Stomach (tissue), 9 donors: ENCODE measurements around the gene CCDC24. TPM values are rescaled to one million over a fixed set of nuclear protein-coding genes. Genes with fewer than 3 reads are reported as not detected.

Experiments used
- DNase-seq, 2 donors: peaks; one replicate each; pipeline versions ENCODE4 v3.0.0 to v3.0.0-alpha.2; 2013 to 2019
- H3K27ac ChIP-seq, 5 donors: fragments of 200-600 bp in 4 of 5; sonication (generic) in 4 of 5; one replicate each; pipeline ENCODE4 v1.5.1; 2013 to 2019; ENCODE audit warnings: mild to moderate bottlenecking in 1 of 5, moderate library complexity in 1 of 5
- H3K27me3 ChIP-seq, 3 donors: fragments of 200-600 bp; sonication (generic); one replicate each; pipeline ENCODE4 v1.5.1; 2017 to 2019; ENCODE audit warnings: mixed run types in 1 of 3
- H3K36me3 ChIP-seq, 4 donors: fragments of 200-600 bp; sonication (generic); 1 replicate in 3 of 4; 2 replicates in 1 of 4; pipeline ENCODE4 v1.5.1; 2016 to 2019
- H3K4me1 ChIP-seq, 4 donors: fragments of 200-600 bp; sonication (generic); one replicate each; pipeline ENCODE4 v1.5.1; 2016 to 2019
- H3K4me3 ChIP-seq, 4 donors: fragments of 200-600 bp; sonication (generic) in 3 of 4; one replicate each; pipeline ENCODE4 v1.5.1; 2016 to 2019; ENCODE audit warnings: mild to moderate bottlenecking in 1 of 4
- H3K9me3 ChIP-seq, 4 donors: fragments of 200-600 bp; sonication (generic); one replicate each; pipeline ENCODE4 v1.5.1; 2016 to 2019
- CTCF ChIP-seq, 7 experiments: fragments of 450-650 bp in 4 of 7; fragments of 200-600 bp in 3 of 7; sonication (generic) in 3 of 7; IDR thresholded peaks; one replicate each; pipeline ENCODE4 v1.5.1; 2016 to 2019; ENCODE audit warnings: antibody characterized with exemption in 7 of 7, control low read depth in 2 of 7, mild to moderate bottlenecking in 1 of 7
- EP300 ChIP-seq: sonication (generic); formaldehyde crosslinking; IDR thresholded peaks from one replicate; pipeline ENCODE4 v1.6.1; 2017; ENCODE audit warnings: antibody characterized with exemption
- POLR2A ChIP-seq, 4 donors: fragments of 450-650 bp; IDR thresholded peaks; one replicate each; pipeline ENCODE4 v1.6.1; 2016; ENCODE audit warnings: antibody characterized with exemption in 4 of 4, control low read depth in 2 of 4, mild to moderate bottlenecking in 1 of 4, moderate library complexity in 1 of 4
- POLR2AphosphoS5 ChIP-seq, 3 donors: sonication (generic); formaldehyde crosslinking; IDR thresholded peaks; one replicate each; pipeline ENCODE4 v1.6.1; 2016; ENCODE audit warnings: antibody characterized with exemption in 3 of 3
- WGBS, 5 donors: extraction: QIAGEN DNeasy Blood & Tissue Kit in 3 of 5; methylation state at CpG; one replicate each; pipeline versions ENCODE4 v1.1.5 to v1.1.7; 2013 to 2018; 5-methylcytosine and 5-hydroxymethylcytosine counted together
- intact Hi-C: fragments of 100-400 bp; cut with DNase I; formaldehyde crosslinking; loops from one replicate; pipeline ENCODE4 v1.15.1; 2023; ENCODE audit warnings: low total_unique reads
- polyA plus RNA-seq, 3 donors: library from polyadenylated mRNA; stranded (reverse); fragments of 200-250 nt; gene quantifications; one replicate each; pipeline ENCODE4 v1.2.3, GENCODE V29; 2013
- total RNA-seq, 5 donors: library from RNA; depleted of rRNA; stranded (reverse); fragments of >200 nt; gene quantifications; one replicate each; pipeline versions ENCODE4 v1.1.0 to v1.2.3, GENCODE V29; 2014 to 2016
- donor health status: healthy with polysubstance abuse.
- donor health status: Bipolar disorder and iron deficiency.
- donor health status: healthy.

CCDC24 gene
- total and polyA plus RNA-seq, 8 donors = 1.2 to 32.4 (median 10.7) TPM

- TF ChIP-seq POLR2A (IDR thresholded peaks at IDR 0.05) = no peak
- no peak for TF ChIP-seq CTCF (IDR thresholded peaks at IDR 0.05)
- no peak for TF ChIP-seq POLR2AphosphoS5 (IDR thresholded peaks at IDR 0.05)
- intact Hi-C loops = no loop called here
- peaks cover 12 to 39% (median 21%) of the 10 kb centered on the region in 4 donors for H3K4me1 ChIP-seq
- H3K36me3 ChIP-seq = peaks cover 0 to 46% (median 24%) of the 10 kb centered on the region in 4 donors
- no peaks in the 10 kb centered on the region for H3K9me3 ChIP-seq
- no peaks in the 10 kb centered on the region for H3K27me3 ChIP-seq
- 91 to 100% (median 94%) methylated on average over 4 to 16 of the region's 16 CpGs for WGBS, 5 donors
- DNase-seq = no peak
- H3K27ac ChIP-seq = no peak overlapping the region
- no peak overlapping the region for H3K4me3 ChIP-seq
These were observed 6.5 kb upstream of the CCDC24 start for GRCh38 chr1:43984855-43985254.

GRCh38 chr1:43985984-43986595 is 5.3 kb upstream of the CCDC24 start:
- H3K4me1 ChIP-seq = peaks cover 7 to 36% (median 17%) of the 10 kb centered on the region in 4 donors
- intact Hi-C loops = no loop called here
- no peaks in the 10 kb centered on the region for H3K9me3 ChIP-seq
- no peak for TF ChIP-seq POLR2A (IDR thresholded peaks at IDR 0.05)
- no peak for TF ChIP-seq EP300
- no peak for TF ChIP-seq POLR2AphosphoS5 (IDR thresholded peaks at IDR 0.05)
- TF ChIP-seq CTCF (IDR thresholded peaks at IDR 0.05) = no peak
- no peak for DNase-seq
- WGBS, 5 donors = 47 to 74% (median 57%) methylated on average over 4 of the region's 4 CpGs
- H3K4me3 ChIP-seq = no peak overlapping the region
- H3K27me3 ChIP-seq = no peaks in the 10 kb centered on the region
- peak overlapping the region in 2 of 5 donors; percentile 6 to 65 for H3K27ac ChIP-seq
- H3K36me3 ChIP-seq = peaks cover 0 to 46% (median 24%) of the 10 kb centered on the region in 4 donors

GRCh38 chr1:43986712-43987111 is 4.7 kb upstream of the CCDC24 start:
- H3K4me1 ChIP-seq = peaks cover 8 to 32% (median 16%) of the 10 kb centered on the region in 4 donors
- intact Hi-C loops = no loop called here
- TF ChIP-seq CTCF (IDR thresholded peaks at IDR 0.05) (peak in 1 of 7 experiments; percentile 24), POLR2AphosphoS5 (IDR thresholded peaks at IDR 0.05) (no peak), POLR2A (IDR thresholded peaks at IDR 0.05) (no peak)
- no peaks in the 10 kb centered on the region for H3K27me3 ChIP-seq
- H3K36me3 ChIP-seq = peaks cover 0 to 39% (median 24%) of the 10 kb centered on the region in 4 donors
- 25 to 49% (median 38%) methylated on average over 6 of the region's 6 CpGs for WGBS, 5 donors
- H3K9me3 ChIP-seq = no peaks in the 10 kb centered on the region
- peak; percentile 50 to 69 for DNase-seq
- H3K27ac ChIP-seq = peak overlapping the region in 3 of 5 donors; percentile 6 to 65 (median 20)
- H3K4me3 ChIP-seq = no peak overlapping the region

GRCh38 chr1:43987159-43987902 is 4.1 kb upstream of the CCDC24 start:
- intact Hi-C loops = no loop called here
- H3K27me3 ChIP-seq = no peaks in the 10 kb centered on the region
- WGBS, 5 donors = 57 to 71% (median 57%) methylated on average over 6 of the region's 6 CpGs
- DNase-seq = no peak
- H3K4me1 ChIP-seq = peaks cover 13 to 37% (median 21%) of the 10 kb centered on the region in 4 donors
- H3K4me3 ChIP-seq = no peak overlapping the region
- H3K27ac ChIP-seq = peak overlapping the region in 3 of 5 donors; percentile 6 to 65 (median 10)
- H3K36me3 ChIP-seq = peaks cover 0 to 35% (median 24%) of the 10 kb centered on the region in 4 donors
- TF ChIP-seq POLR2A (IDR thresholded peaks at IDR 0.05) (no peak), EP300 (no peak), POLR2AphosphoS5 (IDR thresholded peaks at IDR 0.05) (no peak), CTCF (IDR thresholded peaks at IDR 0.05) (no peak)
- no peaks in the 10 kb centered on the region for H3K9me3 ChIP-seq
